ENCODE measurements around the gene FOXK2.

The FOXK2 gene

GRCh38 chr17:82632451-82632850 is 112.9 kb downstream of the FOXK2 start:
- in situ Hi-C loops (cut with MboI; ENCODE audit: low sequenced_read_pairs), result no loop called here

- in situ Hi-C loops (cut with MboI; ENCODE audit: low sequenced_read_pairs), result no loop called here
Observed at GRCh38 chr17:82633343-82633742, 113.8 kb downstream of the FOXK2 start.

- in situ Hi-C loops (cut with MboI; ENCODE audit: low sequenced_read_pairs), result no loop called here
Observed at GRCh38 chr17:82636626-82637598, 117.4 kb downstream of the FOXK2 start.

- in situ Hi-C loops (cut with MboI; ENCODE audit: low sequenced_read_pairs), result no loop called here
Observed at GRCh38 chr17:82638183-82638773, 118.7 kb downstream of the FOXK2 start.

- in situ Hi-C loops (cut with MboI; ENCODE audit: low sequenced_read_pairs), result no loop called here
Observed at GRCh38 chr17:82639628-82640027, 120.1 kb downstream of the FOXK2 start.

- in situ Hi-C loops (cut with MboI; ENCODE audit: low sequenced_read_pairs), result no loop called here
Observed at GRCh38 chr17:82640036-82640435, 120.5 kb downstream of the FOXK2 start.

- in situ Hi-C loops (cut with MboI; ENCODE audit: low sequenced_read_pairs), result no loop called here
Observed at GRCh38 chr17:82642022-82642421, 122.5 kb downstream of the FOXK2 start.

GRCh38 chr17:82644148-82644547 is 124.6 kb downstream of the FOXK2 start:
- in situ Hi-C loops (cut with MboI; ENCODE audit: low sequenced_read_pairs), result no loop called here

GRCh38 chr17:82645516-82645915 is 126.0 kb downstream of the FOXK2 start:
- in situ Hi-C loops (cut with MboI; ENCODE audit: low sequenced_read_pairs), result no loop called here

- in situ Hi-C loops (cut with MboI; ENCODE audit: low sequenced_read_pairs), result no loop called here
Observed at GRCh38 chr17:82647593-82648164, 128.1 kb downstream of the FOXK2 start.

- in situ Hi-C loops (cut with MboI; ENCODE audit: low sequenced_read_pairs), result no loop called here
Observed at GRCh38 chr17:82648165-82648668, 128.7 kb downstream of the FOXK2 start, which contains the start of gene WDR45B. WDR45B (minus strand) TSS chr17:82648444; CDS start chr17:82648340, 104 bp downstream.

GRCh38 chr17:82648742-82649331 is 129.3 kb downstream of the FOXK2 start:
- in situ Hi-C loops (cut with MboI; ENCODE audit: low sequenced_read_pairs), result no loop called here

GRCh38 chr17:82649501-82650261 is 130.1 kb downstream of the FOXK2 start:
- in situ Hi-C loops (cut with MboI; ENCODE audit: low sequenced_read_pairs), result loop anchor here (10.0 kb wide), 1 partner anchor 95 kb away; no protein-coding TSS in a partner anchor

GRCh38 chr17:82650723-82651122 is 131.2 kb downstream of the FOXK2 start:
- in situ Hi-C loops (cut with MboI; ENCODE audit: low sequenced_read_pairs), result loop anchor here (10.0 kb wide), 1 partner anchor 94 kb away; no protein-coding TSS in a partner anchor

GRCh38 chr17:82653651-82654528 is 134.4 kb downstream of the FOXK2 start:
- in situ Hi-C loops (cut with MboI; ENCODE audit: low sequenced_read_pairs), result loop anchor here (10.0 kb wide), 1 partner anchor 91 kb away; no protein-coding TSS in a partner anchor

Data from HL-60/S4 (cell line).